Lower leg skin (tissue), 4 donors: ENCODE results near the gene C1QTNF3. TPM values are rescaled to one million over a fixed set of nuclear protein-coding genes. Genes with fewer than 3 reads are reported as not detected.

Experiments
- DNase-seq, 2 donors: peaks; one replicate each; pipeline ENCODE4 v3.0.0-alpha.2; 2019; ENCODE audit warnings: low spot score in 2 of 2
- H3K4me3 ChIP-seq: fragments of 200-600 bp; sonication (generic); 2 replicates; pipeline ENCODE4 v1.5.1; 2017; ENCODE audit warnings: mild to moderate bottlenecking, low read depth; ENCODE audit not compliant: poor library complexity, severe bottlenecking
- POLR2A ChIP-seq, 2 donors: fragments of 450-650 bp; IDR thresholded peaks; one replicate each; pipeline ENCODE4 v1.6.1; 2016 to 2017; ENCODE audit warnings: antibody characterized with exemption in 2 of 2, mild to moderate bottlenecking in 1 of 2, moderate library complexity in 1 of 2
- WGBS, 2 donors: methylation state at CpG; one replicate each; pipeline ENCODE4 v1.1.5; 2018; 5-methylcytosine and 5-hydroxymethylcytosine counted together
- intact Hi-C: fragments of 100-400 bp; cut with DNase I; formaldehyde crosslinking; loops from one replicate; pipeline ENCODE4 v1.15.0; 2023; ENCODE audit warnings: low total_unique reads
- total RNA-seq, 4 donors: library from RNA; depleted of rRNA; stranded (reverse); fragments of >200 nt; gene quantifications; one replicate each; pipeline ENCODE4 v1.1.0, GENCODE V29; 2016
- TF ChIP-seq, protein P1 (sequence below), 3 donors: fragments of 450-650 bp; IDR thresholded peaks; one replicate each; pipeline ENCODE4 v1.5.1; 2016; ENCODE audit warnings: antibody characterized with exemption in 3 of 3, mild to moderate bottlenecking in 3 of 3, moderate library complexity in 2 of 3

The C1QTNF3 gene
- total RNA-seq, 4 donors from 2014 or later = 3.3 to 14.9 (median 7.4) TPM

DNA sequence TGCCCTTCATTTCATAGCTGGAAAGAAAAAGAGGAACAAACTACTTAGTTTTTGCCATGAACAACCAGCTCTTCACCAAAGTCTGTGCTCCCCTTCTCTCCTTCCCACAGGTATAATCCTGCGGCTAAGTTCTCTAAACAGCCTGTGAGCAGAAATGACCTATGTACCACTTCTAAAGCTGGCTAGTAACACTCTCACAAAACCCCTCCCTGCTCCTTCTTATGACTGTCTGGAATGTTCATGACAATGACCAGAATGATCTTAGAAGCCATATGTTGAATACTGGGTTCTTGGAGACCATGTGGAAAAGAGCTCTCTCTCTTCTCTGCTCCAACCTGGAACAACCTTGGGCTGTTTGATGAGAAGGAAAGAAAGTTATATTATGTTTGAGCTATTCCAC, 22.3 kb downstream of the C1QTNF3 start:
- WGBS, 2 donors = 96 to 100% methylated on average over 1 of the region's 1 CpG
- no peak overlapping the region for H3K4me3 ChIP-seq
- intact Hi-C loops = no loop called here
- no peak for TF ChIP-seq POLR2A (IDR thresholded peaks at IDR 0.05)
- TF ChIP-seq, protein P1, sequence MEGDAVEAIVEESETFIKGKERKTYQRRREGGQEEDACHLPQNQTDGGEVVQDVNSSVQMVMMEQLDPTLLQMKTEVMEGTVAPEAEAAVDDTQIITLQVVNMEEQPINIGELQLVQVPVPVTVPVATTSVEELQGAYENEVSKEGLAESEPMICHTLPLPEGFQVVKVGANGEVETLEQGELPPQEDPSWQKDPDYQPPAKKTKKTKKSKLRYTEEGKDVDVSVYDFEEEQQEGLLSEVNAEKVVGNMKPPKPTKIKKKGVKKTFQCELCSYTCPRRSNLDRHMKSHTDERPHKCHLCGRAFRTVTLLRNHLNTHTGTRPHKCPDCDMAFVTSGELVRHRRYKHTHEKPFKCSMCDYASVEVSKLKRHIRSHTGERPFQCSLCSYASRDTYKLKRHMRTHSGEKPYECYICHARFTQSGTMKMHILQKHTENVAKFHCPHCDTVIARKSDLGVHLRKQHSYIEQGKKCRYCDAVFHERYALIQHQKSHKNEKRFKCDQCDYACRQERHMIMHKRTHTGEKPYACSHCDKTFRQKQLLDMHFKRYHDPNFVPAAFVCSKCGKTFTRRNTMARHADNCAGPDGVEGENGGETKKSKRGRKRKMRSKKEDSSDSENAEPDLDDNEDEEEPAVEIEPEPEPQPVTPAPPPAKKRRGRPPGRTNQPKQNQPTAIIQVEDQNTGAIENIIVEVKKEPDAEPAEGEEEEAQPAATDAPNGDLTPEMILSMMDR (IDR thresholded peaks at IDR 0.05) = no peak
- no peak for DNase-seq

DNA sequence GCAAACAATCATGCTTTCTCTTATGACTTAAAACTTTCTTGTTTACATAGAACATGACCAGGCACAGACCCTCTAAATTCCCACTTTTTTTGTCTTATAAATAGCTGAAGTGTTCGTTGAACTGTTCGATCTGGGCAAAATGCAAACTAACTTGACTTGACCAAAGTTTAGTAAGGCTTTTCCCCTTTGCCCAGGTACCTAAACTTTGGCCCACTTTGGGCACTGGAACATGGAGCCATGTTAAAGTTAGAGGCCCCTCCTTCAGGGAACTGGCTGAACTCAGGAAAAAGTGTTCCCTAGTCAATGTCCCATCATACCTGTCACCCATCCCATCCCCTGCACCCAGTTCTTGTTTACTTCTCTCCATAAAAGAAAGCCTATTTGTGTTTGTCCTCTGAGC, 25.8 kb downstream of the C1QTNF3 start:
- intact Hi-C loops = no loop called here
- no peak overlapping the region for H3K4me3 ChIP-seq
- TF ChIP-seq POLR2A (IDR thresholded peaks at IDR 0.05) = no peak
- TF ChIP-seq, protein P1 (IDR thresholded peaks at IDR 0.05) = no peak
- 79 to 93% methylated on average over 2 of the region's 2 CpGs for WGBS, 2 donors
- DNase-seq = no peak

DNA sequence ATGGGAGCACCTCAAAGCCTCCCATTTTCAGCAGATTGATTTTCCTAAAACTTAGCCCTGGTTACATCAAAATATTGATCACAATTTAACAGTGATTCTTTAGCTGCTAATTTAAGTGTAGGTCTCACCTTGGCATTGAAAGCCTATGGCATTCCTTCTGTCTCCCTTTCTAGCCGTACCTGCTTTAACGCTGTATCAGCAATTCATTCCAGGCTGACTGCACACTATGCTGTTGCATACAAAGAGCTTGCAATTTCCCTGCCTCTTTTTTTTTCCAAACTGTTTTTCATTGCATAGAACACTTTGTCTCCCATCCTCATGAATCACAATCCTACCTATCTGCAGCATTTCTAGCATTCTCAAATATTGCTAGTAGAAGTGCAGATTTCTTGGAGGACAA, 26.3 kb downstream of the C1QTNF3 start:
- TF ChIP-seq, protein P1 (IDR thresholded peaks at IDR 0.05) = no peak
- no peak for TF ChIP-seq POLR2A (IDR thresholded peaks at IDR 0.05)
- intact Hi-C loops = no loop called here
- no peak overlapping the region for H3K4me3 ChIP-seq
- 86 to 89% methylated on average over 2 of the region's 2 CpGs for WGBS, 2 donors
- no peak for DNase-seq

DNA sequence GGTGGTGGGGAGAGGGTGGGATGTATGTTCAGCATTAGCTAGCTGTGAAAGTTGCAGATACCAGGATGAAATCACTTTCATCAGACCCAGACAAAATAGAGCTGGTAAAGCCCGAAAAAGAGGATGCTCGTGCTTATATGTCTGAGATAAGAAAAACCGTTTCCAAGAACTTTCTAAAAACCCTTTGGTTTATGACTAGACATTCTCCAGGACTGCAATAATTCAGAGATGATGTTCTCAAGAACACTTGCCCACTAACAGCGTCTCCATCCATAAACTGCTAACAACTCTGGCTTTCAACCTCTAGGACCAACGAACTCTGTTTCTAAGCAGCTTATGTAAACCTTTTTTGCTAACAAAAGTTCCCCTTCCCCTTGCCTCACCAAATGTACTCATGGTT, 26.8 kb downstream of the C1QTNF3 start:
- WGBS, 2 donors = 77 to 79% methylated on average over 5 of the region's 5 CpGs
- no peak for TF ChIP-seq POLR2A (IDR thresholded peaks at IDR 0.05)
- TF ChIP-seq, protein P1 (IDR thresholded peaks at IDR 0.05) = no peak
- intact Hi-C loops = no loop called here
- no peak overlapping the region for H3K4me3 ChIP-seq
- DNase-seq = no peak

DNA sequence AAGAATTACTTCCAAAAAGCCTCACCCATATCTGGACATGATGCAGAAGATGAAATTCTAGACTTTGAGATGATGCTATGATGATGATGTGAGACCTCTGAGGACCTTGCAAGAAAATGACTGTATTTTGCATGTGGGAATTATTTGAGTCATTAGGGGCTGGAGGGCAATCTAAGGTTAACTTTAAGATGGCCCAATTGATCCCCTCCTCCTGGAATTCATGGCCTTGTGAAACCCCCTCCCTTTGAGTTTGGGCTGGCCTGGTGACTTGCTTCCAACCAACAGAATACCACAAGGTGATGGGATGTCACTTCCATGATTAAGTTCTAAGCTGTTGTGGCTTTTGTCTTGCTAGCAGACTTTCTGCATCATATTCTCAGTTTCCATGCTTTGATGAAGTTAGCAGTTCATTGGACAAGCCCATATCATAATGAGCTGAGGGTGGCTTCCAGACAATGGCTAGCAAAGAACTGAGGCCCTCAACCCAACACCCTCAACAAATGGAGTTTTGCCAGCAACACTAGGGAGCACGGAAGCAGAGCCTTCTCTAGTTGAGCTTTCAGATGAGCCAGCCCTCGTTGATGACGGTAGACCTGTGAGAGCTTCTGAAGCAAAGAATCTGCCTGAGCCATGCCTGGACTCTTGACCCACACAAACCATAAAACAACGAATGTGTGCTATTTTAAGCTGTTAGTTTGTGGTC, 27.7 kb downstream of the C1QTNF3 start:
- DNase-seq = no peak
- TF ChIP-seq, protein P1 (IDR thresholded peaks at IDR 0.05) = no peak
- TF ChIP-seq POLR2A (IDR thresholded peaks at IDR 0.05) = no peak
- intact Hi-C loops = no loop called here
- H3K4me3 ChIP-seq = no peak overlapping the region
- WGBS, 2 donors = 89% methylated on average over 4 of the region's 4 CpGs

DNA sequence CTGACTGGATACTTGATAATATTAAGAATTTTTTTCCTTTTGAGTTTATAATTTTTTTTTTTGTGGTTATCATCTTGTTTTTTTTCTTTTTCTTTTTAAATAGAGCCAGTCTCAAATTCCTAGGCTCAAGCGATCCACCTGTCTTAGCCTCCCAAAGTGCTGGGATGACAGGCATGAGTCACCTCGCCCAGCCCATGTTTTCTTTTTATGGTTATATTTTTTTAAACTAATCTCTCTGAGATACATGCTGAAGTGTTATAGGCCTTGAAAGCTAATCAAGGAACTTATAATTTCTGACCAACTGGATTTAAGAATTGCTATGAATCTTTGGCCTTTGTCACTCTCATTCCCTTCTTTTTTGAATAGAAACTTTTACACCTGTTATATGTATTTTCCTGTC, 28.4 kb downstream of the C1QTNF3 start:
- no peak for DNase-seq
- TF ChIP-seq, protein P1 (IDR thresholded peaks at IDR 0.05) = no peak
- TF ChIP-seq POLR2A (IDR thresholded peaks at IDR 0.05) = no peak
- H3K4me3 ChIP-seq = no peak overlapping the region
- WGBS, 2 donors = 90 to 94% methylated on average over 2 of the region's 2 CpGs
- intact Hi-C loops = no loop called here
